ENCODE results near the gene CD36.

The CD36 gene

GRCh38 chr7:80630608-80631405 lies 7.6 kb upstream of the CD36 start:
- DNase-seq: no peak

- DNase-seq: no peak
Observed at GRCh38 chr7:80631421-80631820, 7.0 kb upstream of the CD36 start.

GRCh38 chr7:80632139-80632538 lies 6.3 kb upstream of the CD36 start:
- DNase-seq: no peak

GRCh38 chr7:80632819-80633218 lies 5.6 kb upstream of the CD36 start:
- no peak for DNase-seq

GRCh38 chr7:80634505-80634904 lies 3.9 kb upstream of the CD36 start:
- DNase-seq: no peak

- no peak for DNase-seq
Observed at GRCh38 chr7:80635533-80635932, 2.9 kb upstream of the CD36 start.

- DNase-seq: no peak
Observed at GRCh38 chr7:80635998-80636397, 2.4 kb upstream of the CD36 start.

GRCh38 chr7:80636709-80637108 lies 1.7 kb upstream of the CD36 start:
- no peak for DNase-seq

- DNase-seq: no peak
Observed at GRCh38 chr7:80637454-80637853, 988 bp upstream of the CD36 start.

- no peak for DNase-seq
Observed at GRCh38 chr7:80639011-80639410, 569 bp downstream of the CD36 start.

- no peak for DNase-seq
Observed at GRCh38 chr7:80640846-80641245, 2.4 kb downstream of the CD36 start.

GRCh38 chr7:80641548-80641947 lies 3.1 kb downstream of the CD36 start:
- no peak for DNase-seq

- DNase-seq: no peak
Observed at GRCh38 chr7:80642871-80643270, 4.4 kb downstream of the CD36 start.

- DNase-seq: no peak
Observed at GRCh38 chr7:80643336-80643915, 5.0 kb downstream of the CD36 start.

GRCh38 chr7:80644054-80644453 lies 5.6 kb downstream of the CD36 start:
- DNase-seq: no peak

GRCh38 chr7:80646083-80646865 lies 7.8 kb downstream of the CD36 start:
- no peak for DNase-seq

- DNase-seq: no peak
Observed at GRCh38 chr7:80647436-80647835, 9.0 kb downstream of the CD36 start.

- no peak for DNase-seq
Observed at GRCh38 chr7:80648031-80648600, 9.7 kb downstream of the CD36 start.

GRCh38 chr7:80649011-80649410 lies 10.6 kb downstream of the CD36 start:
- no peak for DNase-seq

- no peak for DNase-seq
Observed at GRCh38 chr7:80650030-80650429, 11.6 kb downstream of the CD36 start.

- DNase-seq: no peak
Observed at GRCh38 chr7:80651471-80651870, 13.0 kb downstream of the CD36 start.

GRCh38 chr7:80653244-80653643 lies 14.8 kb downstream of the CD36 start:
- no peak for DNase-seq

GRCh38 chr7:80654887-80655340 lies 16.5 kb downstream of the CD36 start:
- DNase-seq: no peak

- DNase-seq: no peak
Observed at GRCh38 chr7:80656029-80656428, 17.6 kb downstream of the CD36 start.
